Upper lobe of left lung (tissue), 6 donors: ENCODE data around the gene MICALL1. TPM values are rescaled to one million over a fixed set of nuclear protein-coding genes. Genes with fewer than 3 reads are reported as not detected.
"Not testable (repeated sequence)": the region's sequence is repeated elsewhere in the genome, so short reads cannot be mapped to it uniquely, and the experiment has no call there.

Experiments used
- ATAC-seq, 2 donors: fragments of 200-7000 bp; cut with Tn5 transposase; one replicate each; pipeline ENCODE4 v1.9.1; 2022; ENCODE audit warnings: mild to moderate bottlenecking in 2 of 2, moderate library complexity in 2 of 2; ENCODE audit not compliant: low FRiP score in 2 of 2
- DNase-seq, 2 donors: peaks; one replicate each; pipeline ENCODE4 v3.0.0-alpha.2; 2019 to 2020
- H3K27ac ChIP-seq, 4 donors: fragments of 200-600 bp; sonication (generic); one replicate each; pipeline ENCODE4 v1.5.1; 2016 to 2019
- H3K27me3 ChIP-seq, 4 donors: fragments of 200-600 bp; sonication (generic); one replicate each; pipeline ENCODE4 v1.5.1; 2017 to 2019
- H3K36me3 ChIP-seq, 4 donors: fragments of 200-600 bp; sonication (generic); one replicate each; pipeline ENCODE4 v1.5.1; 2016 to 2019
- H3K4me1 ChIP-seq, 4 donors: fragments of 200-600 bp; sonication (generic); one replicate each; pipeline ENCODE4 v1.5.1; 2018 to 2019
- H3K4me3 ChIP-seq, 4 donors: fragments of 200-600 bp; sonication (generic); one replicate each; pipeline ENCODE4 v1.5.1; 2017 to 2019; ENCODE audit warnings: mild to moderate bottlenecking in 2 of 4, moderate library complexity in 1 of 4
- H3K9me3 ChIP-seq, 4 donors: fragments of 200-600 bp; sonication (generic); one replicate each; pipeline ENCODE4 v1.5.1; 2018 to 2019
- CTCF ChIP-seq, 6 experiments: fragments of 450-650 bp in 4 of 6; fragments of 200-600 bp in 2 of 6; sonication (generic) in 2 of 6; IDR thresholded peaks; one replicate each; pipeline ENCODE4 v1.5.1; 2016 to 2019; ENCODE audit warnings: antibody characterized with exemption in 6 of 6
- EP300 ChIP-seq, 4 donors: sonication (generic); formaldehyde crosslinking; IDR thresholded peaks; one replicate each; pipeline ENCODE4 v1.5.1; 2017; ENCODE audit warnings: antibody characterized with exemption in 4 of 4, control low read depth in 2 of 4
- POLR2A ChIP-seq, 4 donors: fragments of 450-650 bp; IDR thresholded peaks; one replicate each; pipeline ENCODE4 v1.5.1; 2016 to 2017; ENCODE audit warnings: antibody characterized with exemption in 4 of 4, mild to moderate bottlenecking in 2 of 4
- POLR2AphosphoS5 ChIP-seq, 2 donors: sonication (generic); formaldehyde crosslinking; IDR thresholded peaks; one replicate each; pipeline ENCODE4 v1.5.1; 2017; ENCODE audit warnings: antibody characterized with exemption in 2 of 2
- WGBS, 2 donors: methylation state at CpG; one replicate each; pipeline ENCODE4 v1.1.5; 2017 to 2018; 5-methylcytosine and 5-hydroxymethylcytosine counted together
- total RNA-seq, 6 donors: library from RNA; depleted of rRNA in 4 of 6; stranded (reverse); fragments of >200 nt in 4 of 6; gene quantifications; one replicate each; pipeline versions ENCODE4 v1.1.0 to v1.2.1, GENCODE V29; 2016 to 2021
- donor health status: DM: no; HTN: no; CAD: no; lungs with moderate emphysema.
- donor health status: DM: no; HTN: yes; CAD: no; lungs with severe emphysema.

The MICALL1 gene
- total RNA-seq, 6 donors from 2014 or later, result 24.3 to 47.1 (median 37.3) TPM

GRCh38 chr22:37940698-37941376 lies 34.7 kb downstream of the MICALL1 start:
- no peak for DNase-seq
- Histone ChIP-seq H3K4me1 (no peaks in the 10 kb centered on the region), H3K4me3 (no peak overlapping the region), H3K36me3 (peaks cover 8 to 68% (median 33%) of the 10 kb centered on the region in 4 donors), H3K27me3 (no peaks in the 10 kb centered on the region), H3K27ac (no peak overlapping the region), H3K9me3 (no peaks in the 10 kb centered on the region)
- no peak for ATAC-seq
- WGBS, 2 donors, result 79 to 83% methylated on average over 12 of the region's 12 CpGs
- no peak for TF ChIP-seq EP300 (IDR thresholded peaks at IDR 0.05)
- TF ChIP-seq CTCF (IDR thresholded peaks at IDR 0.05), result no peak
- TF ChIP-seq POLR2A (IDR thresholded peaks at IDR 0.05), result no peak

- Histone ChIP-seq H3K27ac (no peak overlapping the region), H3K27me3 (no peaks in the 10 kb centered on the region), H3K36me3 (peaks cover 8 to 58% (median 31%) of the 10 kb centered on the region in 4 donors), H3K4me1 (no peaks in the 10 kb centered on the region), H3K9me3 (no peaks in the 10 kb centered on the region), H3K4me3 (no peak overlapping the region)
- ATAC-seq, result no peak
- 90 to 100% methylated on average over 5 to 8 of the region's 8 CpGs for WGBS, 2 donors
- TF ChIP-seq POLR2AphosphoS5 (IDR thresholded peaks at IDR 0.05), result no peak
- TF ChIP-seq EP300 (IDR thresholded peaks at IDR 0.05), result no peak
- TF ChIP-seq CTCF (IDR thresholded peaks at IDR 0.05), result no peak
- no peak for TF ChIP-seq POLR2A (IDR thresholded peaks at IDR 0.05)
- no peak for DNase-seq
Measured at GRCh38 chr22:37942133-37942532, 36.0 kb downstream of the MICALL1 start.

- DNase-seq (no peak), ATAC-seq (no peak)
- no peaks in the 10 kb centered on the region for H3K9me3 ChIP-seq
- no peak overlapping the region for H3K27ac ChIP-seq
- WGBS, 2 donors, result 82 to 89% methylated on average over 12 of the region's 12 CpGs
- no peak for TF ChIP-seq POLR2AphosphoS5 (IDR thresholded peaks at IDR 0.05)
- no peak for TF ChIP-seq CTCF (IDR thresholded peaks at IDR 0.05)
- no peak for TF ChIP-seq POLR2A (IDR thresholded peaks at IDR 0.05)
- no peaks in the 10 kb centered on the region for H3K27me3 ChIP-seq
- H3K4me3 ChIP-seq, result no peak overlapping the region
- peaks cover 8 to 49% (median 25%) of the 10 kb centered on the region in 4 donors for H3K36me3 ChIP-seq
- H3K4me1 ChIP-seq, result no peaks in the 10 kb centered on the region
Measured at GRCh38 chr22:37943136-37943824, 37.2 kb downstream of the MICALL1 start.

- TF ChIP-seq POLR2A (IDR thresholded peaks at IDR 0.05) (no peak), EP300 (IDR thresholded peaks at IDR 0.05) (no peak), CTCF (IDR thresholded peaks at IDR 0.05) (no peak), POLR2AphosphoS5 (IDR thresholded peaks at IDR 0.05) (no peak)
- WGBS, 2 donors, result 92 to 96% methylated on average over 4 to 7 of the region's 7 CpGs
- Histone ChIP-seq H3K36me3 (peaks cover 8 to 47% (median 23%) of the 10 kb centered on the region in 4 donors), H3K27ac (no peak overlapping the region), H3K4me3 (no peak overlapping the region), H3K4me1 (no peaks in the 10 kb centered on the region), H3K9me3 (no peaks in the 10 kb centered on the region), H3K27me3 (no peaks in the 10 kb centered on the region)
- DNase-seq, result no peak
- ATAC-seq, result no peak
Measured at GRCh38 chr22:37943825-37944198, 37.7 kb downstream of the MICALL1 start.

GRCh38 chr22:37944423-37944822 lies 38.3 kb downstream of the MICALL1 start:
- not testable (repeated sequence) for H3K4me1 ChIP-seq, ATAC-seq, H3K4me3 ChIP-seq, H3K27ac ChIP-seq, H3K27me3 ChIP-seq, DNase-seq, H3K9me3 ChIP-seq
- H3K36me3 ChIP-seq, result peaks cover 8 to 40% (median 19%) of the 10 kb centered on the region in 4 donors
- WGBS, 2 donors, result 92 to 95% methylated on average over 11 of the region's 11 CpGs

- WGBS, 2 donors, result 96 to 97% methylated on average over 14 of the region's 14 CpGs
- H3K4me1 ChIP-seq, ATAC-seq, H3K27ac ChIP-seq, DNase-seq, H3K27me3 ChIP-seq, H3K4me3 ChIP-seq, H3K9me3 ChIP-seq: not testable (repeated sequence)
- H3K36me3 ChIP-seq, result peaks cover 0 to 12% (median 0%) of the 10 kb centered on the region in 4 donors
Measured at GRCh38 chr22:37947142-37947795, 41.2 kb downstream of the MICALL1 start.
